ENCODE results near the gene UBE4A. TPM values are rescaled to one million over a fixed set of nuclear protein-coding genes. Genes with fewer than 3 reads are reported as not detected.

The UBE4A gene
- total and polyA plus RNA-seq, 10 of the 15 experiments (the other 5 are each of a cell fraction or from before 2014, with no cell fraction given), result 6.2 to 39.6 (median 30.3) TPM

DNA sequence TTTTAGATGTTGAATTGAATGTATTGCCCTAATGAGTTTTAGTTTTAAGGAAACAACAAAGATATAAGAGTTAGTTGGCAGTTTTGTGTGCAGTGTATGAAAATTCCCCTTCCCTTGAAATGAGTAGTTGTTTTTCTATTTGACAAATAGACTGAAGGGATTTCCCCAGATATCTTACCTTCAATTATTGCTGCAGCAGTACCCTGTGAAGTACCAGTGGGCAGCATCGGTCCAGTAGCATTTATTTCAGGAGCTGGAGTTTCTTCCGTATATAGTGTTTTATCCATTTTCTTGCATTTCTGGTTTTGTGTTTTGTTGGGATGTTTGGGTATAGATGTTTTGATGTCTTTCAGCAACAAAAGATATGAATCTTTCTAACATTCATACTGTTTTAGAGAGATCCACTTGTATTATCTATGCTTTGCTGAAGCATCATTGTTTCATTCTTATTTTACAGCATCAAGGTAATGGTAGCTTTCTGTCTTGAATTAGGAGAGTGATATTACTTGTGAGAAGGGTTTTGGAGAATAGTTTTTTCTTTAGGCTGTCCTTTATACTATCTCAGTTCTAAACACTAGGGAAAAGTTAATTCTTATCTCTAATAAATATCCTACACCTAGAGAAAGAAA, 84.3 kb downstream of the UBE4A start:
- Histone ChIP-seq H3K79me2 (ENCODE audit: control insufficient read depth, insufficient read depth, low read length) (peaks cover 95% of the 10 kb centered on the region), H3K27ac (ENCODE audit: control insufficient read depth, insufficient read depth) (peak overlapping the region; percentile 84), H3K9me3 (replicated peaks; ENCODE audit: control insufficient read depth, insufficient read depth, low read length) (no peaks in the 10 kb centered on the region), H3K4me1 (ENCODE audit: control insufficient read depth, insufficient read depth, low read length) (peaks cover 41% of the 10 kb centered on the region), H4K20me1 (ENCODE audit: control insufficient read depth, insufficient read depth) (no peaks in the 10 kb centered on the region), H3K27me3 (replicated peaks in 1 of 2; ENCODE audit: control insufficient read depth in 2 of 2, insufficient read depth in 2 of 2, low read length in 1 of 2) (no peaks in the 10 kb centered on the region), H3K9ac (ENCODE audit: control insufficient read depth, insufficient read depth, low read length) (peak overlapping the region; percentile 51; the same call in 1 of the 2 replicates), H3K4me2 (ENCODE audit: control insufficient read depth, insufficient read depth) (peak overlapping the region; percentile 93), H3K36me3 (ENCODE audit: control insufficient read depth in 2 of 2, insufficient read depth in 2 of 2, low read length in 1 of 2) (peaks cover 0 to 3% of the 10 kb centered on the region in 2 experiments; a peak in 1 of 4 replicates), H2AFZ (ENCODE audit: control insufficient read depth, low read depth, low read length) (no peak overlapping the region), H3K4me3 (peak overlapping the region; percentile 94)
- FAIRE-seq (no peak), ATAC-seq (peak; percentile 69), DNase-seq (ENCODE audit: low read depth, low spot score) (peak; percentile 48)
- in situ Hi-C loops (cut with MboI), result no loop called here
- intact Hi-C loops (cut with micrococcal nuclease; ENCODE audit: unreplicated experiment), result no loop called here
- WGBS (ENCODE audit: insufficient coverage, insufficient replicate concordance, low lambda C conversion rate, missing lambda C conversion rate), result 0% methylated on average over 2 of the region's 2 CpGs
- BruUV-seq (replicated peaks), result no TSS peak
- ChIA-PET POLR2A (interaction anchor here (0.8 to 1.4 kb wide), 4 partner anchors 8 to 41 kb away, joined by 3 to 6 read pairs (median 4); no protein-coding TSS in a partner anchor), SMC1A (ENCODE audit: uncharacterized antibody, unreplicated experiment) (interaction anchor here (1.0 to 1.6 kb wide), 6 partner anchors 8 to 245 kb away, joined by 3 to 7 read pairs (median 4); no protein-coding TSS in a partner anchor), RAD21 (ENCODE audit: unreplicated experiment) (interaction anchor here (0.7 to 2.1 kb wide), 5 partner anchors 8 to 43 kb away, joined by 3 to 9 read pairs (median 4); no protein-coding TSS in a partner anchor), CTCF (interaction anchor here (0.6 to 2.5 kb wide), 9 partner anchors 8 to 87 kb away, joined by 3 to 9 read pairs (median 4); partner anchors contain the start of gene TMEM25)
- TF ChIP-seq PML (IDR thresholded peaks at IDR 0.05; ENCODE audit: low read length) (peak; percentile 46; the same call in 1 of the 2 replicates), MEF2A (IDR thresholded peaks at IDR 0.05; ENCODE audit: insufficient read depth, low read depth, low read length) (no peak), GABPA (IDR thresholded peaks at IDR 0.05; ENCODE audit: low read depth) (0 out of 2 replicates have a peak, but pooled peaks have one; percentile 28), NFXL1 (IDR thresholded peaks at IDR 0.05; ENCODE audit: borderline replicate concordance) (no peak), JUND (IDR thresholded peaks at IDR 0.05; ENCODE audit: low read depth, low read length) (no peak), SMAD5 (IDR thresholded peaks at IDR 0.05; ENCODE audit: low read depth) (no peak), CREM (IDR thresholded peaks at IDR 0.05; ENCODE audit: low read depth) (peak; percentile 65), RAD51 (IDR thresholded peaks at IDR 0.05) (no peak), EP300 (IDR thresholded peaks at IDR 0.05; ENCODE audit: borderline replicate concordance in 1 of 2, control insufficient read depth in 1 of 2, low read depth in 2 of 2, low read length in 2 of 2) (peak; percentile 52 to 82; a peak in 3 of 4 replicates), TCF12 (IDR thresholded peaks at IDR 0.05; ENCODE audit: low read depth, low read length) (no peak), NFYB (IDR thresholded peaks at IDR 0.05; ENCODE audit: insufficient read depth, low read depth, low read length) (no peak), BMI1 (IDR thresholded peaks at IDR 0.05; ENCODE audit: borderline replicate concordance) (peak; percentile 55; the same call in 1 of the 2 replicates), PAX8 (IDR thresholded peaks at IDR 0.05) (no peak), ATF7 (IDR thresholded peaks at IDR 0.05; ENCODE audit: low read depth) (peak; percentile 34; the same call in 1 of the 2 replicates), BCL11A (IDR thresholded peaks at IDR 0.05; ENCODE audit: low read depth, low read length) (peak; percentile 77; the same call in 1 of the 2 replicates), DPF2 (IDR thresholded peaks at IDR 0.05) (peak; percentile 83)
- TF ChIP-seq, protein P1, sequence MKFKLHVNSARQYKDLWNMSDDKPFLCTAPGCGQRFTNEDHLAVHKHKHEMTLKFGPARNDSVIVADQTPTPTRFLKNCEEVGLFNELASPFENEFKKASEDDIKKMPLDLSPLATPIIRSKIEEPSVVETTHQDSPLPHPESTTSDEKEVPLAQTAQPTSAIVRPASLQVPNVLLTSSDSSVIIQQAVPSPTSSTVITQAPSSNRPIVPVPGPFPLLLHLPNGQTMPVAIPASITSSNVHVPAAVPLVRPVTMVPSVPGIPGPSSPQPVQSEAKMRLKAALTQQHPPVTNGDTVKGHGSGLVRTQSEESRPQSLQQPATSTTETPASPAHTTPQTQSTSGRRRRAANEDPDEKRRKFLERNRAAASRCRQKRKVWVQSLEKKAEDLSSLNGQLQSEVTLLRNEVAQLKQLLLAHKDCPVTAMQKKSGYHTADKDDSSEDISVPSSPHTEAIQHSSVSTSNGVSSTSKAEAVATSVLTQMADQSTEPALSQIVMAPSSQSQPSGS (IDR thresholded peaks at IDR 0.05; ENCODE audit: low read length), result peak; percentile 68
- TF ChIP-seq, protein P2, sequence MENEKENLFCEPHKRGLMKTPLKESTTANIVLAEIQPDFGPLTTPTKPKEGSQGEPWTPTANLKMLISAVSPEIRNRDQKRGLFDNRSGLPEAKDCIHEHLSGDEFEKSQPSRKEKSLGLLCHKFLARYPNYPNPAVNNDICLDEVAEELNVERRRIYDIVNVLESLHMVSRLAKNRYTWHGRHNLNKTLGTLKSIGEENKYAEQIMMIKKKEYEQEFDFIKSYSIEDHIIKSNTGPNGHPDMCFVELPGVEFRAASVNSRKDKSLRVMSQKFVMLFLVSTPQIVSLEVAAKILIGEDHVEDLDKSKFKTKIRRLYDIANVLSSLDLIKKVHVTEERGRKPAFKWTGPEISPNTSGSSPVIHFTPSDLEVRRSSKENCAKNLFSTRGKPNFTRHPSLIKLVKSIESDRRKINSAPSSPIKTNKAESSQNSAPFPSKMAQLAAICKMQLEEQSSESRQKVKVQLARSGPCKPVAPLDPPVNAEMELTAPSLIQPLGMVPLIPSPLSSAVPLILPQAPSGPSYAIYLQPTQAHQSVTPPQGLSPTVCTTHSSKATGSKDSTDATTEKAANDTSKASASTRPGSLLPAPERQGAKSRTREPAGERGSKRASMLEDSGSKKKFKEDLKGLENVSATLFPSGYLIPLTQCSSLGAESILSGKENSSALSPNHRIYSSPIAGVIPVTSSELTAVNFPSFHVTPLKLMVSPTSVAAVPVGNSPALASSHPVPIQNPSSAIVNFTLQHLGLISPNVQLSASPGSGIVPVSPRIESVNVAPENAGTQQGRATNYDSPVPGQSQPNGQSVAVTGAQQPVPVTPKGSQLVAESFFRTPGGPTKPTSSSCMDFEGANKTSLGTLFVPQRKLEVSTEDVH (IDR thresholded peaks at IDR 0.05; ENCODE audit: low read depth, partially characterized antibody), result no peak
- TF ChIP-seq, protein P3, sequence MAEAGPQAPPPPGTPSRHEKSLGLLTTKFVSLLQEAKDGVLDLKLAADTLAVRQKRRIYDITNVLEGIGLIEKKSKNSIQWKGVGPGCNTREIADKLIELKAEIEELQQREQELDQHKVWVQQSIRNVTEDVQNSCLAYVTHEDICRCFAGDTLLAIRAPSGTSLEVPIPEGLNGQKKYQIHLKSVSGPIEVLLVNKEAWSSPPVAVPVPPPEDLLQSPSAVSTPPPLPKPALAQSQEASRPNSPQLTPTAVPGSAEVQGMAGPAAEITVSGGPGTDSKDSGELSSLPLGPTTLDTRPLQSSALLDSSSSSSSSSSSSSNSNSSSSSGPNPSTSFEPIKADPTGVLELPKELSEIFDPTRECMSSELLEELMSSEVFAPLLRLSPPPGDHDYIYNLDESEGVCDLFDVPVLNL (IDR thresholded peaks at IDR 0.05; ENCODE audit: low read depth, low read length), result no peak
